HCT116 (cell line): ENCODE results near the gene ALK. TPM values are rescaled to one million over a fixed set of nuclear protein-coding genes. Genes with fewer than 3 reads are reported as not detected.

Experiments
- ATAC-seq: fragments of 200-7000 bp; cut with Tn5 transposase; 2 replicates; pipeline ENCODE4 v1.9.1; 2020; ENCODE audit warnings: mild to moderate bottlenecking, moderate library complexity
- BruUV-seq: library from RNA; stranded (reverse); fragments of 400-500 nt; replicated peaks from 2 replicates; lab custom pipeline; 2021; lab: Mats Ljungman, UMichigan
- CTCF ChIA-PET: fragments of 300-600 bp; sonication (Branson Sonifier 250); formaldehyde crosslinking; loops from one replicate; lab custom pipeline; 2021; ENCODE audit warnings: antibody characterized with exemption; lab: Charles Lee
- POLR2A ChIA-PET: fragments of 300-600, 350-600 bp; sonication (Branson Sonifier 250); formaldehyde crosslinking; loops from one replicate; lab custom pipeline; 2021; ENCODE audit warnings: antibody characterized with exemption; lab: Charles Lee
- RAD21 ChIA-PET, 2 experiments: fragments of 300-600 bp; sonication (Branson Sonifier 250); formaldehyde crosslinking; loops; one replicate each; lab custom pipeline; 2023; ENCODE audit warnings: low total read pairs in 2 of 2; ENCODE audit not compliant: uncharacterized antibody in 2 of 2, unreplicated experiment in 2 of 2, low non-redundant PET in 1 of 2; lab: Charles Lee
- DNase-seq: peaks from one replicate; pipeline ENCODE4 v3.0.0-alpha.2; 2010; ENCODE audit warnings: low read depth, low spot score
- H2AFZ ChIP-seq: fragments of 200-600 bp; shearing (Covaris generic), sonication (generic); 2 replicates; pipeline ENCODE4 v1.6.1; 2017; ENCODE audit warnings: low read depth, mixed run types, mixed read lengths, antibody characterized with exemption, low read length; ENCODE audit not compliant: poor library complexity, severe bottlenecking
- H3K27ac ChIP-seq: 2 replicates; pipeline ENCODE4 v1.5.1; 2012; ENCODE audit warnings: low read depth, low read length
- H3K27me3 ChIP-seq: fragments of 200-600 bp; sonication (generic); 2 replicates; pipeline ENCODE4 v1.6.1; 2016; ENCODE audit warnings: mixed run types, low read length, mixed read lengths; ENCODE audit not compliant: insufficient read depth
- H3K36me3 ChIP-seq, 2 experiments: fragments of 200-500 bp in 1 of 2; fragments of 200-600 bp in 1 of 2; sonication (Bioruptor generic) in 1 of 2; sonication (generic) in 1 of 2; 2 replicates each; pipeline versions ENCODE4 v1.5.1 to v1.6.1; 2014 to 2016; ENCODE audit warnings: low read length in 2 of 2, inconsistent platforms in 1 of 2, mixed read lengths in 1 of 2, mixed run types in 1 of 2; ENCODE audit not compliant: insufficient read depth in 2 of 2, control insufficient read depth in 1 of 2
- H3K4me1 ChIP-seq, 2 experiments: fragments of 200-600 bp in 1 of 2; sonication (generic) in 1 of 2; 2 replicates each; pipeline versions ENCODE4 v1.5.1 to v1.6.1; 2012 to 2017; ENCODE audit warnings: low read length in 2 of 2, inconsistent platforms in 1 of 2, mild to moderate bottlenecking in 1 of 2, mixed read lengths in 1 of 2, mixed run types in 1 of 2, moderate library complexity in 1 of 2; ENCODE audit not compliant: insufficient read depth in 2 of 2, control insufficient read depth in 1 of 2
- H3K4me2 ChIP-seq: fragments of 200-600 bp; sonication (generic); 2 replicates; pipeline ENCODE4 v1.6.1; 2017; ENCODE audit warnings: mixed run types, low read length, mixed read lengths
- H3K4me3 ChIP-seq, 2 experiments: fragments of 200-600 bp in 1 of 2; sonication (generic) in 1 of 2; replicated peaks in 1 of 2; 2 replicates each; pipeline ENCODE4 v1.5.1; 2011 to 2016; ENCODE audit warnings: low read length in 2 of 2, control low read depth in 1 of 2, low read depth in 1 of 2, mild to moderate bottlenecking in 1 of 2, mixed read lengths in 1 of 2, mixed run types in 1 of 2
- H3K79me2 ChIP-seq: fragments of 200-600 bp; sonication (generic); 2 replicates; pipeline ENCODE4 v1.6.1; 2017; ENCODE audit warnings: mild to moderate bottlenecking, mixed run types, low read length, moderate library complexity, mixed read lengths; ENCODE audit not compliant: insufficient read depth
- H3K9ac ChIP-seq: fragments of 200-600 bp; sonication (generic); 2 replicates; pipeline ENCODE4 v1.6.1; 2016; ENCODE audit warnings: low read length, mixed read lengths
- H3K9me2 ChIP-seq: fragments of 200-600 bp; sonication (generic), shearing (Covaris generic); 2 replicates; pipeline ENCODE4 v1.6.1; 2017; ENCODE audit warnings: mixed run types, mild to moderate bottlenecking, moderate library complexity; ENCODE audit not compliant: insufficient read depth
- H3K9me3 ChIP-seq, 2 experiments: fragments of 200-500 bp in 1 of 2; fragments of 200-600 bp in 1 of 2; sonication (Bioruptor generic) in 1 of 2; sonication (generic) in 1 of 2; 2 replicates each; pipeline ENCODE4 v1.6.1; 2014 to 2017; ENCODE audit warnings: low read length in 2 of 2, mixed read lengths in 2 of 2, inconsistent platforms in 1 of 2, low read depth in 1 of 2, mild to moderate bottlenecking in 1 of 2, mixed run types in 1 of 2, moderate library complexity in 1 of 2; ENCODE audit not compliant: control insufficient read depth in 1 of 2, insufficient read depth in 1 of 2
- H4K20me1 ChIP-seq: fragments of 200-600 bp; sonication (generic), shearing (Covaris generic); 2 replicates; pipeline ENCODE4 v1.6.1; 2017; ENCODE audit warnings: mixed run types, mild to moderate bottlenecking, moderate library complexity; ENCODE audit not compliant: insufficient read depth
- CEBPB ChIP-seq: IDR thresholded peaks from 2 replicates; pipeline ENCODE4 v1.6.1; 2012; ENCODE audit warnings: low read depth
- POLR2AphosphoS5 ChIP-seq: IDR thresholded peaks from 2 replicates; pipeline ENCODE4 v1.6.1; 2011; ENCODE audit warnings: mild to moderate bottlenecking, low read depth, low read length, moderate library complexity
- SP1 ChIP-seq: IDR thresholded peaks from 2 replicates; pipeline ENCODE4 v1.6.1; 2012; ENCODE audit warnings: low read depth
- ZNF274 ChIP-seq: fragments of 200-500 bp; sonication (Bioruptor generic); IDR thresholded peaks from 2 replicates; pipeline ENCODE4 v1.6.1; 2014; ENCODE audit warnings: mild to moderate bottlenecking, low read depth, low read length, inconsistent platforms
- intact Hi-C: fragments of 100-400 bp; cut with micrococcal nuclease; formaldehyde crosslinking; loops from 2 replicates; pipeline ENCODE4 v1.10.0; 2022
- total RNA-seq: library from RNA; stranded (reverse); gene quantifications from one replicate; pipeline ENCODE4 v1.2.1, GENCODE V29; 2021; ENCODE audit not compliant: unreplicated experiment
- TF ChIP-seq, protein P1 (sequence below): IDR thresholded peaks from 2 replicates; pipeline ENCODE4 v1.6.1; 2012
- TF ChIP-seq, protein P2 (sequence below): IDR thresholded peaks from 2 replicates; pipeline ENCODE4 v1.6.1; 2012
- TF ChIP-seq, protein P3 (sequence below): IDR thresholded peaks from 2 replicates; pipeline ENCODE4 v1.6.1; 2012; ENCODE audit warnings: low read depth

ALK gene
- total RNA-seq, 1 experiment from 2014 or later = not detected

DNA sequence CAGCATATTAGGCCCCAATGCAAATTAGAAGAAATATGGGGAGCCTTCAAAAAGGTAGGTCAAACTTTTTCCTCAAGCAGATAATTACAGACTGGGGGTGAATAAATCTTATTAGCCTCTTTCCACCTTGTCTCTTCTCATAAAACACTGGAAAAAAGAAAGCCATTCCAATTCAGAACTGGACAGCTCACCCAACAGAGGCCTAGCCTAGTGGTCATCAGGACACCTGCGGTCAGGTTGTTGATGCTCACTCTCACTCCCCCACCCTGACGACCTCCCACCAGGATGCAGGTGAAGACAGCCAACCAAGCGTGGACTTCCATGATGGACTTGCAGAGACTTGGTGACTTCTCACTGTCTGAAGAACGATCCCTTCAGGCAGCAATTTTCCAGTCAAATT lies 207.1 kb downstream of the ALK start:
- no peaks in the 10 kb centered on the region for H3K36me3 ChIP-seq
- no peaks in the 10 kb centered on the region for H3K79me2 ChIP-seq
- H3K27ac ChIP-seq = no peak overlapping the region
- intact Hi-C loops = no loop called here
- no peaks in the 10 kb centered on the region for H3K4me1 ChIP-seq
- ATAC-seq (no peak), DNase-seq (no peak)
- TF ChIP-seq, protein P1, sequence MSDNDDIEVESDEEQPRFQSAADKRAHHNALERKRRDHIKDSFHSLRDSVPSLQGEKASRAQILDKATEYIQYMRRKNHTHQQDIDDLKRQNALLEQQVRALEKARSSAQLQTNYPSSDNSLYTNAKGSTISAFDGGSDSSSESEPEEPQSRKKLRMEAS = no peak
- TF ChIP-seq POLR2AphosphoS5 = no peak
- no peak for TF ChIP-seq SP1
- no peak for TF ChIP-seq CEBPB
- no peak for TF ChIP-seq ZNF274
- TF ChIP-seq, protein P2, sequence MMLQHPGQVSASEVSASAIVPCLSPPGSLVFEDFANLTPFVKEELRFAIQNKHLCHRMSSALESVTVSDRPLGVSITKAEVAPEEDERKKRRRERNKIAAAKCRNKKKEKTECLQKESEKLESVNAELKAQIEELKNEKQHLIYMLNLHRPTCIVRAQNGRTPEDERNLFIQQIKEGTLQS = no peak
- TF ChIP-seq, protein P3, sequence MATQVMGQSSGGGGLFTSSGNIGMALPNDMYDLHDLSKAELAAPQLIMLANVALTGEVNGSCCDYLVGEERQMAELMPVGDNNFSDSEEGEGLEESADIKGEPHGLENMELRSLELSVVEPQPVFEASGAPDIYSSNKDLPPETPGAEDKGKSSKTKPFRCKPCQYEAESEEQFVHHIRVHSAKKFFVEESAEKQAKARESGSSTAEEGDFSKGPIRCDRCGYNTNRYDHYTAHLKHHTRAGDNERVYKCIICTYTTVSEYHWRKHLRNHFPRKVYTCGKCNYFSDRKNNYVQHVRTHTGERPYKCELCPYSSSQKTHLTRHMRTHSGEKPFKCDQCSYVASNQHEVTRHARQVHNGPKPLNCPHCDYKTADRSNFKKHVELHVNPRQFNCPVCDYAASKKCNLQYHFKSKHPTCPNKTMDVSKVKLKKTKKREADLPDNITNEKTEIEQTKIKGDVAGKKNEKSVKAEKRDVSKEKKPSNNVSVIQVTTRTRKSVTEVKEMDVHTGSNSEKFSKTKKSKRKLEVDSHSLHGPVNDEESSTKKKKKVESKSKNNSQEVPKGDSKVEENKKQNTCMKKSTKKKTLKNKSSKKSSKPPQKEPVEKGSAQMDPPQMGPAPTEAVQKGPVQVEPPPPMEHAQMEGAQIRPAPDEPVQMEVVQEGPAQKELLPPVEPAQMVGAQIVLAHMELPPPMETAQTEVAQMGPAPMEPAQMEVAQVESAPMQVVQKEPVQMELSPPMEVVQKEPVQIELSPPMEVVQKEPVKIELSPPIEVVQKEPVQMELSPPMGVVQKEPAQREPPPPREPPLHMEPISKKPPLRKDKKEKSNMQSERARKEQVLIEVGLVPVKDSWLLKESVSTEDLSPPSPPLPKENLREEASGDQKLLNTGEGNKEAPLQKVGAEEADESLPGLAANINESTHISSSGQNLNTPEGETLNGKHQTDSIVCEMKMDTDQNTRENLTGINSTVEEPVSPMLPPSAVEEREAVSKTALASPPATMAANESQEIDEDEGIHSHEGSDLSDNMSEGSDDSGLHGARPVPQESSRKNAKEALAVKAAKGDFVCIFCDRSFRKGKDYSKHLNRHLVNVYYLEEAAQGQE = 0 out of 2 replicates have a peak, but pooled peaks have one; percentile 15
- ChIA-PET POLR2A (no interaction called here), RAD21 (no interaction called here), CTCF (no interaction called here)
- H3K9me3 ChIP-seq = no peaks in the 10 kb centered on the region
- H2AFZ ChIP-seq = no peak overlapping the region
- H3K4me2 ChIP-seq = no peak overlapping the region
- no peak overlapping the region for H3K9ac ChIP-seq
- no TSS peak for BruUV-seq
- H3K4me3 ChIP-seq = no peak overlapping the region
- peaks cover 66% of the 10 kb centered on the region for H3K27me3 ChIP-seq
- H4K20me1 ChIP-seq = no peaks in the 10 kb centered on the region
- H3K9me2 ChIP-seq = no peaks in the 10 kb centered on the region
